ENCODE results near the gene SLC12A5. TPM values are rescaled to one million over a fixed set of nuclear protein-coding genes. Genes with fewer than 3 reads are reported as not detected.
"Not testable (repeated sequence)": the region's sequence is repeated elsewhere in the genome, so short reads cannot be mapped to it uniquely, and the experiment has no call there.

The SLC12A5 gene
- total and polyA plus RNA-seq, 3 donors from 2014 or later: 5.5 to 15.5 (median 9.2) TPM

DNA sequence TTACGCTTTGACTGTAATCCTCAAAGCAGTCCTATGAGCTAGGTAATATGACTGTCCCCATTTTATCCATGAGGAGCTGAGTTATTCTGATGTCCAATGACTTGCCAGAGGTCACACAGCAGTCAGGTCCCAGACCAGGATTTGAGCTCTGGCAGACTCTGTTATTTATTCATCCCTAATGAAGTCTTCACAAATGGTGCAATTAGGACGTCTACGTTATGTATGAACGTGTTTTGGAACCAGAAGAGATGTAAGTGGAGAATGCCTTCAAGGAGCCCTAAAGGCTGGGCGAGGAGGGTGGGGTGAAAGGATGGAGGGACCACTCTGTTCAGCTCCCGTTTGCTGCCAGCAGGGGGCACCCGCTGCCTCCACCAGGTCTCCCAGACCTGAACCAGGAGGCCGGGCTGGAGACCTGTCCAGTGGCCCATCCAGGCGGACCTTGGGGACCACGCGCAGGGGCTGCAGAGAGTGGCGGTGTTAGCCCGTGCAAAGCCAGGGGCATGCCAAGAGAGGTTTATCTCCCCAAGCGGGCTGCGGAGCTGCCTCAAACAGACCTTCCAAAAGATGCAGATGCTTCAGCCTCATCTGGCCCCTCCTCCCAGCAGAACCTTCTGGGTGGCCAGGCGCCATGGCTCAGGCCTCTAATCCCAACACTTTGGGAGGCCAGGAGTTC lies 41.8 kb upstream of the SLC12A5 start:
- 31 to 37% methylated on average over 12 to 16 of the region's 16 CpGs for WGBS, 2 donors
- H3K4me3 ChIP-seq: no peak overlapping the region
- TF ChIP-seq POLR2A (IDR thresholded peaks at IDR 0.05) (no peak), CTCF (IDR thresholded peaks at IDR 0.05) (peak; percentile 34 to 77 (median 57))
- no peaks in the 10 kb centered on the region for H3K27me3 ChIP-seq
- H3K4me1 ChIP-seq: no peaks in the 10 kb centered on the region
- intact Hi-C loops (cut with DNase I; ENCODE audit: low total_unique reads): no loop called here
- peak; percentile 84 for DNase-seq
- H3K9me3 ChIP-seq: no peaks in the 10 kb centered on the region
- no peak overlapping the region for H3K27ac ChIP-seq
- no peaks in the 10 kb centered on the region for H3K36me3 ChIP-seq (ENCODE audit: low read depth, missing control alignments)

- intact Hi-C loops (cut with DNase I; ENCODE audit: low total_unique reads); H3K27ac ChIP-seq; DNase-seq; H3K4me3 ChIP-seq; H3K4me1 ChIP-seq; H3K36me3 ChIP-seq (ENCODE audit: low read depth, missing control alignments); H3K27me3 ChIP-seq; H3K9me3 ChIP-seq: not testable (repeated sequence)
- WGBS, 2 donors: 79 to 88% methylated on average over 6 of the region's 6 CpGs
These were observed 40.2 kb upstream of the SLC12A5 start for GRCh38 chr20:45988830-45989229.

GRCh38 chr20:45991616-45992015 lies 37.4 kb upstream of the SLC12A5 start:
- Histone ChIP-seq H3K36me3 (ENCODE audit: low read depth, missing control alignments) (no peaks in the 10 kb centered on the region), H3K27me3 (no peaks in the 10 kb centered on the region), H3K27ac (no peak overlapping the region), H3K9me3 (no peaks in the 10 kb centered on the region), H3K4me1 (no peaks in the 10 kb centered on the region), H3K4me3 (no peak overlapping the region)
- no peak for TF ChIP-seq CTCF (IDR thresholded peaks at IDR 0.05)
- no peak for TF ChIP-seq POLR2A (IDR thresholded peaks at IDR 0.05)
- DNase-seq: no peak
- 89 to 90% methylated on average over 3 of the region's 3 CpGs for WGBS, 2 donors
- intact Hi-C loops (cut with DNase I; ENCODE audit: low total_unique reads): no loop called here

DNA sequence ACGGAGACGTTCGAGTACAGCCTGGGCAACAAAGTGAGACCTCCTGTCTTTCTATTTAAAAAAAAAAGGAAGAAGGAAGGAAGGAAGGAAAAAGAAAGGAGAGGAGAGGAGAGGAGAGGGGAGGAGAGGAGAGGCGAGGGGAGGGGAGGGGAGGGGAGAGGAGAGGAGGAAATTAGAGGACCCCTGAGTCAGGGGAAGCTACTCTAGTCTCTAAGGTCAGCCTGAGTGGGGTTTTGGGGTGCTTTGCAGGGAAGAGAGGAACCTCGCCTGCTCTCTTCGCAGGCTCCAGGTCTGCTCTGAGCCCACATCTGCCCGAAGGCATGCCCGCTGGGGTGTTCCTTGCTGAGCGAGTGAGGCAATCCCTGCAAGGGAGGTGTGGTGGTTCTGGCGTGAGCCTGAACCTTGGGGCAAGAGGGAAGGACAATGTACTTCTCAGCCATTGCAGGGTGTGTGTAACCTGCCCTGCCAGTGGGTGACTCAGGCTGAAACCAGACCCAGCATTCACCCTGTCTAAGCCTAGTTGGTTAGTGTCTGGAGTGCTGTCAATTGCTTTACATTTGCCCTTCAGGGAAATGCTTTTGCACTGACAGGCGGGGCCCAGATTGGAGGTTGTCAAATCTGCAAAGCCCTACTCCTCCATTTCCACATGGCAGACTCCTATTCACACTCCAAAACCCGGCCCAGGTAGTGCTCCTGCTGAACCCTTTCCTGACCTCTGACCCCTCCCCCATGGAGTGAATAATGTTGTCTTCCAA lies 35.6 kb upstream of the SLC12A5 start:
- WGBS, 2 donors: 73 to 85% methylated on average over 10 to 12 of the region's 12 CpGs
- H3K36me3 ChIP-seq (ENCODE audit: low read depth, missing control alignments): no peaks in the 10 kb centered on the region
- no peak overlapping the region for H3K27ac ChIP-seq
- no peaks in the 10 kb centered on the region for H3K4me1 ChIP-seq
- no peak for DNase-seq
- no peak overlapping the region for H3K4me3 ChIP-seq
- no peaks in the 10 kb centered on the region for H3K9me3 ChIP-seq
- TF ChIP-seq POLR2A (IDR thresholded peaks at IDR 0.05) (no peak), CTCF (IDR thresholded peaks at IDR 0.05) (no peak)
- no peaks in the 10 kb centered on the region for H3K27me3 ChIP-seq
- intact Hi-C loops (cut with DNase I; ENCODE audit: low total_unique reads): no loop called here

- intact Hi-C loops (cut with DNase I; ENCODE audit: low total_unique reads): no loop called here
- Histone ChIP-seq H3K9me3 (no peaks in the 10 kb centered on the region), H3K36me3 (ENCODE audit: low read depth, missing control alignments) (no peaks in the 10 kb centered on the region), H3K4me3 (no peak overlapping the region), H3K27ac (no peak overlapping the region), H3K27me3 (no peaks in the 10 kb centered on the region), H3K4me1 (no peaks in the 10 kb centered on the region)
- DNase-seq: no peak
- TF ChIP-seq POLR2A (IDR thresholded peaks at IDR 0.05) (no peak), CTCF (IDR thresholded peaks at IDR 0.05) (no peak)
- WGBS, 2 donors: 57 to 73% methylated on average over 9 of the region's 9 CpGs
These were observed 34.1 kb upstream of the SLC12A5 start for GRCh38 chr20:45994761-45995493.

DNA sequence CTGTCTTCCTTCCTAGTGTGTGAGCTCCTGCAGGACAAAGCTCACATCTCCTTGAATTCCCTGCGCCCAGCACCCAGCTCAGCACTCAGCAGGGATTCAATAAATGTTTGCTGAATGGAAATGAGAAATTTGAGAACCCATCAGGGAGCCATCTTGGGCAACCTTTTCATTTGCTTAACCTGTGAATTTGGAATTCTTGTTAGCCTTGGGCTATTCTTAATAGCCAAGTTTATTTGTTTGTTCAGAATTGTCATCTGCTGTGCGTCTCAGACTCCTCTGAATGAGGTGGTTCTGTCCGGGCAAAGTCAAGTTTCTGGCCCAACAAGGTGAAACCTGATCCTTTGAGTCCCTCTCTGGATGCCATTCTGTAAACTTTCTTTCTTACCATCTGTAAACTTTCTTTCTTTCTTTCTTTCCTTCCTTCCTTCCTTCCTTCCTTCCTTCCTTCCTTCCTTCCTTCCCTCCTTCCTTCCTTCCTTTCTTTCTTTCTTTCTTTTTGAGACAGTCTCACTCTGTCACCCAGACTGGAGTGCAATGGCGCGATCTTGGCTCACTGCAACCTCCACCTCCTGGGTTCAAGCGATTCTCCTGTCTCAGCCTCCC lies 33.4 kb upstream of the SLC12A5 start:
- intact Hi-C loops (cut with DNase I; ENCODE audit: low total_unique reads); H3K27me3 ChIP-seq; H3K27ac ChIP-seq; DNase-seq; H3K4me1 ChIP-seq; H3K4me3 ChIP-seq; H3K9me3 ChIP-seq; H3K36me3 ChIP-seq (ENCODE audit: low read depth, missing control alignments): not testable (repeated sequence)
- 79 to 83% methylated on average over 6 of the region's 6 CpGs for WGBS, 2 donors
